Measurements from ENCODE around the gene HNRNPUL1. TPM values are rescaled to one million over a fixed set of nuclear protein-coding genes. Genes with fewer than 3 reads are reported as not detected.

HNRNPUL1 gene
- total and polyA plus RNA-seq, 9 of the 15 experiments (the other 6 are each of a cell fraction or from before 2014, with no cell fraction given) = 7.3 to 211 (median 85.0) TPM

DNA sequence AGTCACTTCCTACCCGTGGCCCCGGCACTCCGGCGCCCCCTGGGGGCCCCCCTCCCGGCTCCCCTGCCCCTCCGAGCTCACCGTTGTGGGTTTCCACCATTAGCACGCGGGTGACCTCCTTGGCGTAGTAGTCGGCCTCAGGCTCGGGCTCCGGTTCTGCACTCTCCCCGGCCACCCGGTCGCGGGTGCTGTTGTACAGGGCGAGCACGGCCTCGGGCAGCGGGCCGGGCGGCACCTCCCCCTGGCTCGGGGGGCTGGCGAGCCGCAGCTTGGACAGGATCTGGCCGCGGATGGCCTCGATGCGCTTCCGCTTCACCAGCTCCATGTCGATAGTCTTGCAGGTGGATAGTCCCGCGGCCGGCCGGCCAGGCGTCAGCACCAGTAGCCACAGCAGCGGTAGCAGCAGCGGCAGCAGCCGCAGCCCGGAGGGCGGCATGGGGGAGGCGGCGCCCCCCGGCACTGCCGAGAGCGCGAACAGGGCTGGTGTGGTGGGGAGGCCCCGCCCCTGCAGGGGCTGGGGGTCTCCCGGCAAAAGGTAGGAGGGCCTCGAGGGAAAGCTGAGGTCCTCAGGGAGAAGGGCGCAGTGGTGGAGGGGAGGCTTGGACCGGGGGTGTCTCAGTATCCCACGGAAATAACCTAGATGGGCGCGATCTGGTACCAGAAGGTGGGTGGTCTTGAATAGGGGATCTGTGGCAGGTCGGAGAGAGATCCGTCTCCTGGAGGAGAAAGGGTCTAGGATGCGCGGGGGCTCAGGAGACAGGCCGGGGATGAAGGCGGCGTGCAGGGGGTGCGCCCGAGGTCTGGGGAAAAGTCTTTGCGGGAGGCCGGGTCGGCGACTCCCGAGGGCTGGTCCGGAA lies 88.7 kb downstream of the HNRNPUL1 start (continued):
- TF ChIP-seq, protein P1, sequence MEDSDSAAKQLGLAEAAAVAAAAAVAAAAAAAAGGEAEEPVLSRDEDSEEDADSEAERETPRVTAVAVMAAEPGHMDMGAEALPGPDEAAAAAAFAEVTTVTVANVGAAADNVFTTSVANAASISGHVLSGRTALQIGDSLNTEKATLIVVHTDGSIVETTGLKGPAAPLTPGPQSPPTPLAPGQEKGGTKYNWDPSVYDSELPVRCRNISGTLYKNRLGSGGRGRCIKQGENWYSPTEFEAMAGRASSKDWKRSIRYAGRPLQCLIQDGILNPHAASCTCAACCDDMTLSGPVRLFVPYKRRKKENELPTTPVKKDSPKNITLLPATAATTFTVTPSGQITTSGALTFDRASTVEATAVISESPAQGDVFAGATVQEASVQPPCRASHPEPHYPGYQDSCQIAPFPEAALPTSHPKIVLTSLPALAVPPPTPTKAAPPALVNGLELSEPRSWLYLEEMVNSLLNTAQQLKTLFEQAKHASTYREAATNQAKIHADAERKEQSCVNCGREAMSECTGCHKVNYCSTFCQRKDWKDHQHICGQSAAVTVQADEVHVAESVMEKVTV (CRISPR knock-in tag; IDR thresholded peaks at IDR 0.05) = no peak
- TF ChIP-seq RNF2 (IDR thresholded peaks at IDR 0.05) (no peak), ZBTB8A (IDR thresholded peaks at IDR 0.05; ENCODE audit: partially characterized antibody) (no peak), YBX1 (IDR thresholded peaks at IDR 0.05) (no peak), ZFX (CRISPR knock-in tag; IDR thresholded peaks at IDR 0.05) (peak; percentile 71), CBFB (CRISPR knock-in tag; IDR thresholded peaks at IDR 0.05) (no peak), GATAD2B (IDR thresholded peaks at IDR 0.05; ENCODE audit: borderline replicate concordance) (no peak; the same call in 1 of the 2 replicates), MTA1 (IDR thresholded peaks at IDR 0.05; ENCODE audit: borderline replicate concordance) (no peak), TEAD1 (CRISPR knock-in tag; IDR thresholded peaks at IDR 0.05) (peak in 1 of 2 experiments; percentile 52; a peak in 1 of 4 replicates), FOXK2 (conservative IDR thresholded peaks at IDR 0.05 in 1 of 2, IDR thresholded peaks at IDR 0.05 in 1 of 2; ENCODE audit: low read depth in 2 of 2) (no peak), ZNF143 (CRISPR knock-in tag; IDR thresholded peaks at IDR 0.05) (peak; percentile 50; the same call in 1 of the 2 replicates), GATAD2A (IDR thresholded peaks at IDR 0.05) (peak; percentile 65; the same call in 1 of the 2 replicates), ETS2 (tag; IDR thresholded peaks at IDR 0.05; ENCODE audit: borderline replicate concordance, poor library complexity, severe bottlenecking) (no peak), CHD4 (IDR thresholded peaks at IDR 0.05; ENCODE audit: insufficient read depth, insufficient replicate concordance, low read depth, low read length, poor library complexity, severe bottlenecking) (peak; percentile 50), TBP (optimal IDR thresholded peaks at IDR 0.05; ENCODE audit: low read depth, low read length) (peak; percentile 53), SREBF2 (CRISPR knock-in tag; IDR thresholded peaks at IDR 0.05) (no peak), HCFC1 (IDR thresholded peaks at IDR 0.05; ENCODE audit: low read depth, low read length) (peak; percentile 48), TAF9B (IDR thresholded peaks at IDR 0.05; ENCODE audit: partially characterized antibody) (peak; percentile 64)
- TF ChIP-seq, protein P2, sequence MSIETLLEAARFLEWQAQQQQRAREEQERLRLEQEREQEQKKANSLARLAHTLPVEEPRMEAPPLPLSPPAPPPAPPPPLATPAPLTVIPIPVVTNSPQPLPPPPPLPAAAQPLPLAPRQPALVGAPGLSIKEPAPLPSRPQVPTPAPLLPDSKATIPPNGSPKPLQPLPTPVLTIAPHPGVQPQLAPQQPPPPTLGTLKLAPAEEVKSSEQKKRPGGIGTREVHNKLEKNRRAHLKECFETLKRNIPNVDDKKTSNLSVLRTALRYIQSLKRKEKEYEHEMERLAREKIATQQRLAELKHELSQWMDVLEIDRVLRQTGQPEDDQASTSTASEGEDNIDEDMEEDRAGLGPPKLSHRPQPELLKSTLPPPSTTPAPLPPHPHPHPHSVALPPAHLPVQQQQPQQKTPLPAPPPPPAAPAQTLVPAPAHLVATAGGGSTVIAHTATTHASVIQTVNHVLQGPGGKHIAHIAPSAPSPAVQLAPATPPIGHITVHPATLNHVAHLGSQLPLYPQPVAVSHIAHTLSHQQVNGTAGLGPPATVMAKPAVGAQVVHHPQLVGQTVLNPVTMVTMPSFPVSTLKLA (conservative IDR thresholded peaks at IDR 0.05) = peak; percentile 74 to 87
- TF ChIP-seq, protein P3, sequence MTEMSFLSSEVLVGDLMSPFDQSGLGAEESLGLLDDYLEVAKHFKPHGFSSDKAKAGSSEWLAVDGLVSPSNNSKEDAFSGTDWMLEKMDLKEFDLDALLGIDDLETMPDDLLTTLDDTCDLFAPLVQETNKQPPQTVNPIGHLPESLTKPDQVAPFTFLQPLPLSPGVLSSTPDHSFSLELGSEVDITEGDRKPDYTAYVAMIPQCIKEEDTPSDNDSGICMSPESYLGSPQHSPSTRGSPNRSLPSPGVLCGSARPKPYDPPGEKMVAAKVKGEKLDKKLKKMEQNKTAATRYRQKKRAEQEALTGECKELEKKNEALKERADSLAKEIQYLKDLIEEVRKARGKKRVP (CRISPR knock-in tag; IDR thresholded peaks at IDR 0.05) = no peak
- TF ChIP-seq, protein P4, sequence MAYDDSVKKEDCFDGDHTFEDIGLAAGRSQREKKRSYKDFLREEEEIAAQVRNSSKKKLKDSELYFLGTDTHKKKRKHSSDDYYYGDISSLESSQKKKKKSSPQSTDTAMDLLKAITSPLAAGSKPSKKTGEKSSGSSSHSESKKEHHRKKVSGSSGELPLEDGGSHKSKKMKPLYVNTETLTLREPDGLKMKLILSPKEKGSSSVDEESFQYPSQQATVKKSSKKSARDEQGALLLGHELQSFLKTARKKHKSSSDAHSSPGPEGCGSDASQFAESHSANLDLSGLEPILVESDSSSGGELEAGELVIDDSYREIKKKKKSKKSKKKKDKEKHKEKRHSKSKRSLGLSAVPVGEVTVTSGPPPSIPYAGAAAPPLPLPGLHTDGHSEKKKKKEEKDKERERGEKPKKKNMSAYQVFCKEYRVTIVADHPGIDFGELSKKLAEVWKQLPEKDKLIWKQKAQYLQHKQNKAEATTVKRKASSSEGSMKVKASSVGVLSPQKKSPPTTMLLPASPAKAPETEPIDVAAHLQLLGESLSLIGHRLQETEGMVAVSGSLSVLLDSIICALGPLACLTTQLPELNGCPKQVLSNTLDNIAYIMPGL (CRISPR knock-in tag; IDR thresholded peaks at IDR 0.05) = no peak

All from K562 (cell line).